Measurements from ENCODE around the gene PPIC. TPM values are rescaled to one million over a fixed set of nuclear protein-coding genes. Genes with fewer than 3 reads are reported as not detected.

Gene PPIC
- total RNA-seq: 22.7 and 44.2 TPM in 2 replicates

DNA sequence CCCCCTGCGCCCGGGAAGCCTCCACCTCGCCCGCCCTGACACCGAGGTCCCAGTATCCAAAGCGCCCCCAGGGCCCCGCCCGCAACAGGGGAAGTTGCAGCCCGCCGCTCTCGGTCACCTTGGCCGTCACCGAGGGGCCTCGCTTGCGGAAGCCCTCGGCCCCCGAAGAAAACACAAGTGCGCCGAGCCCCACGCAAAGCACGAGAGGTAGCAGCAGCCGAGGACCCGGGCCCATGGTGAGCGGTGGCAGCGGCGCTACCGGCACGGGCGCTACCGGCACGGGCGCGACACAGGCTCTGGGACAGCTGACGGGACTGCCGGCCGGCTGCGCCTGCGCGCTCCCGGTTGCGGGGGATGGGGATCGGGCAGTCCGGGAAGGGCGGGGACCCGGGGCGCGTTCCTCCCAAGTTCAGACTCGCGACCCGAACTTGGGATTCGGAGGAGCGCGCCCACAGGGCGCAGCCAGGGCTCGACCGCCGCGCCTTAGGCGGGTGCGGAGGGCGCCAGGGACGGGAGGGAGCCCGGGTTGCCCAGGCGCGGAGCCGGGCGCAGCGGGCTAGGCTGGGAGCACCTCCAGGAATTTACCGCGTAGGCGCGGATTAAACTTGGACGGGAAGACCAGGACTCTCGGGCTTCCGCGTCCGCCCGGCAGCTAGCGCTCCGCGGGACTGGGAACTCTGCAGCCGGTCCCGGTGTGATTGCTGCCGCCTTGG, at the start of gene PPIC:
PPIC (minus strand) TSS at position 335 of the 713 bp plus-strand sequence; CDS start at position 235, 100 bp downstream.

Other genes with a start within 250 kb of the PPIC start
- gene SNX24, start 191.1 kb downstream of the PPIC start, total RNA-seq: 5.7 and 5.8 TPM in 2 replicates
- gene PRDM6, start 52.5 kb upstream of the PPIC start, total RNA-seq: under 0.01 TPM in 2 replicates

Measured in bladder microvascular endothelial cell (primary cell).